HFF-Myc (cell line): ENCODE results near the gene A4GALT.
A peak's percentile ranks its signal among the peaks of the same experiment; 100 is the strongest.

Experiments
- DNase-seq: peaks from one replicate; pipeline ENCODE4 v3.0.0-alpha.2; 2011; ENCODE audit warnings: low read depth; ENCODE audit errors: extremely low read depth
- H3K4me3 ChIP-seq: replicated peaks from 2 replicates; pipeline ENCODE4 v1.5.1; 2011; ENCODE audit warnings: low read depth, mild to moderate bottlenecking, control low read depth, low read length
- CTCF ChIP-seq: IDR thresholded peaks from 2 replicates; pipeline ENCODE4 v1.5.1; 2012; ENCODE audit warnings: mild to moderate bottlenecking, low read depth, low read length, control low read depth; ENCODE audit errors: missing control alignments

The A4GALT gene

GRCh38 chr22:42720263-42721044 is at the start of gene A4GALT:
TSS of gene A4GALT (minus strand) at chr22:42720870. CDS start at chr22:42693951, 26,919 bp downstream.
- H3K4me3 ChIP-seq, result peak within 1 kb of the TSS; percentile 40
- no peak for TF ChIP-seq CTCF
- DNase-seq, result no peak

- no peak for DNase-seq
- TF ChIP-seq CTCF, result no peak
- H3K4me3 ChIP-seq, result no peak overlapping the region
Measured at GRCh38 chr22:42770448-42770726, 49.7 kb upstream of the A4GALT start.

- no peak for DNase-seq
- TF ChIP-seq CTCF, result no peak
- no peak overlapping the region for H3K4me3 ChIP-seq
Measured at GRCh38 chr22:42769574-42770447, 49.1 kb upstream of the A4GALT start.

- no peak for DNase-seq
- no peak overlapping the region for H3K4me3 ChIP-seq
- TF ChIP-seq CTCF, result no peak
Measured at GRCh38 chr22:42769238-42769573, 48.5 kb upstream of the A4GALT start.

GRCh38 chr22:42768385-42769035 is 47.8 kb upstream of the A4GALT start:
- TF ChIP-seq CTCF, result no peak
- no peak for DNase-seq

GRCh38 chr22:42766860-42767259 is 46.2 kb upstream of the A4GALT start:
- H3K4me3 ChIP-seq, result no peak overlapping the region
- TF ChIP-seq CTCF, result no peak
- DNase-seq, result no peak

More at GRCh38 chr22:42768385-42769035, 47.8 kb upstream of the A4GALT start:
- H3K4me3 ChIP-seq, result no peak overlapping the region
